Measurements from ENCODE around the gene NAPB.

NAPB gene

GRCh38 chr20:23437126-23437899 lies 16.0 kb upstream of the NAPB start:
- DNase-seq (ENCODE audit: low read depth) = no peak

GRCh38 chr20:23436681-23437080 lies 15.4 kb upstream of the NAPB start:
- no peak for DNase-seq (ENCODE audit: low read depth)

- no peak for DNase-seq (ENCODE audit: low read depth)
Observed at GRCh38 chr20:23435626-23436539, 14.6 kb upstream of the NAPB start.

GRCh38 chr20:23434521-23435313 lies 13.4 kb upstream of the NAPB start:
- DNase-seq (ENCODE audit: low read depth) = no peak

GRCh38 chr20:23433628-23434027 lies 12.3 kb upstream of the NAPB start:
- DNase-seq (ENCODE audit: low read depth) = no peak

GRCh38 chr20:23425129-23425528 lies 3.8 kb upstream of the NAPB start:
- no peak for DNase-seq (ENCODE audit: low read depth)

- peak; percentile 30 for DNase-seq (ENCODE audit: low read depth)
Observed at GRCh38 chr20:23419995-23420901, 1.0 kb downstream of the NAPB start.

- DNase-seq (ENCODE audit: low read depth) = no peak
Observed at GRCh38 chr20:23419657-23419994, 1.7 kb downstream of the NAPB start.

GRCh38 chr20:23417861-23418260 lies 3.4 kb downstream of the NAPB start:
- DNase-seq (ENCODE audit: low read depth) = no peak

- no peak for DNase-seq (ENCODE audit: low read depth)
Observed at GRCh38 chr20:23415959-23416583, 5.2 kb downstream of the NAPB start.

GRCh38 chr20:23415555-23415954 lies 5.7 kb downstream of the NAPB start:
- no peak for DNase-seq (ENCODE audit: low read depth)

- no peak for DNase-seq (ENCODE audit: low read depth)
Observed at GRCh38 chr20:23414526-23415188, 6.6 kb downstream of the NAPB start.

GRCh38 chr20:23413862-23414422 lies 7.3 kb downstream of the NAPB start:
- DNase-seq (ENCODE audit: low read depth) = no peak

- DNase-seq (ENCODE audit: low read depth) = no peak
Observed at GRCh38 chr20:23412026-23412425, 9.3 kb downstream of the NAPB start.

GRCh38 chr20:23410916-23411695 lies 10.2 kb downstream of the NAPB start:
- no peak for DNase-seq (ENCODE audit: low read depth)

- DNase-seq (ENCODE audit: low read depth) = no peak
Observed at GRCh38 chr20:23409800-23410199, 11.5 kb downstream of the NAPB start.

- DNase-seq (ENCODE audit: low read depth) = no peak
Observed at GRCh38 chr20:23408957-23409356, 12.3 kb downstream of the NAPB start.

- no peak for DNase-seq (ENCODE audit: low read depth)
Observed at GRCh38 chr20:23407781-23408464, 13.4 kb downstream of the NAPB start.

- DNase-seq (ENCODE audit: low read depth) = no peak
Observed at GRCh38 chr20:23406880-23407279, 14.4 kb downstream of the NAPB start.
